Nephron progenitor cell (in vitro differentiated cells): ENCODE data around the gene TECPR1.

Experiments
- DNase-seq: peaks from one replicate; pipeline ENCODE4 v3.0.0; 2021
- H3K27ac Mint-ChIP-seq: 2 replicates; pipeline ENCODE4 v1.8.0; 2021; ENCODE audit warnings: mild to moderate bottlenecking, moderate library complexity, mixed read lengths
- H3K27me3 Mint-ChIP-seq: 2 replicates; pipeline ENCODE4 v1.8.0; 2021; ENCODE audit warnings: mild to moderate bottlenecking, low read depth, mixed read lengths; ENCODE audit not compliant: poor library complexity
- H3K36me3 Mint-ChIP-seq: 2 replicates; pipeline ENCODE4 v1.8.0; 2021; ENCODE audit warnings: low read depth, mixed read lengths
- H3K4me1 Mint-ChIP-seq: 2 replicates; pipeline ENCODE4 v1.8.0; 2021; ENCODE audit warnings: mixed read lengths
- H3K4me3 Mint-ChIP-seq: 2 replicates; pipeline ENCODE4 v1.8.0; 2021; ENCODE audit warnings: mild to moderate bottlenecking, moderate library complexity, mixed read lengths
- H3K9me3 Mint-ChIP-seq: 2 replicates; pipeline ENCODE4 v1.8.0; 2021; ENCODE audit warnings: mild to moderate bottlenecking, moderate library complexity, mixed read lengths
- CTCF ChIP-seq: fragments of 200-600 bp; sonication (generic); IDR thresholded peaks from 2 replicates; pipeline ENCODE4 v1.5.0; 2021; ENCODE audit warnings: antibody characterized with exemption

The TECPR1 gene

GRCh38 chr7:98289333-98289875 lies 37.4 kb upstream of the TECPR1 start:
- no peak for TF ChIP-seq CTCF
- no peak overlapping the region for H3K27ac Mint-ChIP-seq
- DNase-seq = no peak
- peaks cover 37% of the 10 kb centered on the region for H3K4me1 Mint-ChIP-seq
- H3K36me3 Mint-ChIP-seq = peaks cover 21% of the 10 kb centered on the region
- H3K9me3 Mint-ChIP-seq = no peaks in the 10 kb centered on the region
- H3K4me3 Mint-ChIP-seq = no peak overlapping the region
- no peaks in the 10 kb centered on the region for H3K27me3 Mint-ChIP-seq

- TF ChIP-seq CTCF = no peak
- Mint-ChIP-seq H3K27me3 (no peaks in the 10 kb centered on the region), H3K4me3 (no peak overlapping the region)
Observed at GRCh38 chr7:98288064-98288823, 36.2 kb upstream of the TECPR1 start.

GRCh38 chr7:98287486-98287959 lies 35.5 kb upstream of the TECPR1 start:
- peaks cover 47% of the 10 kb centered on the region for H3K4me1 Mint-ChIP-seq
- no peak for DNase-seq

More at GRCh38 chr7:98288064-98288823, 36.2 kb upstream of the TECPR1 start:
- Mint-ChIP-seq H3K27ac (peak overlapping the region; percentile 81), H3K4me1 (peaks cover 40% of the 10 kb centered on the region), H3K9me3 (no peaks in the 10 kb centered on the region), H3K36me3 (peaks cover 21% of the 10 kb centered on the region)
- DNase-seq = no peak

DNA sequence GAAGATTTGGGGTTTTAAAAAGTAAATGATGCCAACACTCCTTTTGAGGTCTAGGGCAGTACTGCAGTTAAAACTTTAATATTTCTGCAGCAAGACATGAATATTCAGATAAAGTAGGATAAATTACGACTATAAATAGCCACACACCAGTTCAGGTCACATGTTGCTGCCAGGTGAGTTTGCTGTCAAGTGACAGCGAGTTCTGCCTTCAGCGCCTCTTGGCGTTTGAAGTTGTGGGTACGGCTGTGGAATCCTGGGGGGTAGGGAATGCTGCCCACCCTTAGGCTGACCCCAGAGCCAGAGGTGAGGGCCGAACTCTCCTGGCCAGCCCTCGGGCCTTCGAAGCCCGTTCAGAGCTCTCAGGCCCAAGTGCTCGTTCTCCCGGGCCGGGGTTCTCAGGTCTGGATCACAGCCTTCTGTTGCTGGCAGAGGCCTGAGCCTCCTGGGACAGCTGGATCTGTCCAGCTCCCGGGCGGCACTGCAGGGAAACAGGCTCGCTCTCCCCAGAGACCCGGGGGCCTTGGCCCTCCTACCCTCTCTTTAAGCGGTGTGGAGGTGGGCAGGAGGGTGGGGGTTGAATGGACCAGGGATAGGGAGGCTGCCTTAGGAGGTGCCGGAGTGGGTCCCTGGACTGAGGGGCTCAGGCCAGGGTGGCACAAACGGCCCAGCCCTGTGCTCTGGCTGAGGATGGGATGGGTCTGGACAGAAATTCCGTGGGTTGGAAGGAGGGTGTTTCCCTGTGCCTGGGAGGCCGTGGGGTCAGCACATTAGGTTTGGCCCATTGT lies 34.9 kb upstream of the TECPR1 start:
- TF ChIP-seq CTCF = no peak
- Mint-ChIP-seq H3K4me3 (no peak overlapping the region), H3K27ac (peak overlapping the region; percentile 85), H3K36me3 (peaks cover 13% of the 10 kb centered on the region), H3K9me3 (no peaks in the 10 kb centered on the region), H3K27me3 (no peaks in the 10 kb centered on the region), H3K4me1 (peaks cover 50% of the 10 kb centered on the region)
- no peak for DNase-seq

More at GRCh38 chr7:98287486-98287959, 35.5 kb upstream of the TECPR1 start:
- H3K36me3 Mint-ChIP-seq = peaks cover 19% of the 10 kb centered on the region
- TF ChIP-seq CTCF = no peak
- H3K4me3 Mint-ChIP-seq = no peak overlapping the region
- no peaks in the 10 kb centered on the region for H3K9me3 Mint-ChIP-seq
- H3K27me3 Mint-ChIP-seq = no peaks in the 10 kb centered on the region
- no peak overlapping the region for H3K27ac Mint-ChIP-seq

GRCh38 chr7:98286093-98286539 lies 34.1 kb upstream of the TECPR1 start:
- no peak for DNase-seq
- Mint-ChIP-seq H3K4me3 (no peak overlapping the region), H3K4me1 (peaks cover 50% of the 10 kb centered on the region), H3K36me3 (peaks cover 5% of the 10 kb centered on the region), H3K27ac (peak overlapping the region; percentile 85), H3K9me3 (no peaks in the 10 kb centered on the region), H3K27me3 (no peaks in the 10 kb centered on the region)
- no peak for TF ChIP-seq CTCF
